GM06990 (cell line): ENCODE data around the gene GTPBP1.

Experiments
- DNase-seq: peaks from one replicate; pipeline ENCODE4 v3.0.0-alpha.2; 2011; ENCODE audit not compliant: insufficient read length; ENCODE audit errors: extremely low read depth
- H3K27me3 ChIP-seq: replicated peaks from 2 replicates; pipeline ENCODE4 v1.6.0; 2011; ENCODE audit warnings: low read length; ENCODE audit not compliant: control insufficient read depth, insufficient read depth
- H3K36me3 ChIP-seq: 2 replicates; pipeline ENCODE4 v1.5.1; 2011; ENCODE audit warnings: low read length; ENCODE audit not compliant: control insufficient read depth, insufficient read depth
- H3K4me3 ChIP-seq: replicated peaks from 2 replicates; pipeline ENCODE4 v1.5.1; 2011; ENCODE audit warnings: low read depth, mild to moderate bottlenecking, control low read depth, low read length
- TF ChIP-seq, protein P1 (sequence below): IDR thresholded peaks from 2 replicates; pipeline ENCODE4 v1.5.1; 2011; ENCODE audit warnings: low read length, control low read depth, mild to moderate bottlenecking, inconsistent platforms; ENCODE audit not compliant: insufficient read depth, poor library complexity, severe bottlenecking

Gene GTPBP1

DNA sequence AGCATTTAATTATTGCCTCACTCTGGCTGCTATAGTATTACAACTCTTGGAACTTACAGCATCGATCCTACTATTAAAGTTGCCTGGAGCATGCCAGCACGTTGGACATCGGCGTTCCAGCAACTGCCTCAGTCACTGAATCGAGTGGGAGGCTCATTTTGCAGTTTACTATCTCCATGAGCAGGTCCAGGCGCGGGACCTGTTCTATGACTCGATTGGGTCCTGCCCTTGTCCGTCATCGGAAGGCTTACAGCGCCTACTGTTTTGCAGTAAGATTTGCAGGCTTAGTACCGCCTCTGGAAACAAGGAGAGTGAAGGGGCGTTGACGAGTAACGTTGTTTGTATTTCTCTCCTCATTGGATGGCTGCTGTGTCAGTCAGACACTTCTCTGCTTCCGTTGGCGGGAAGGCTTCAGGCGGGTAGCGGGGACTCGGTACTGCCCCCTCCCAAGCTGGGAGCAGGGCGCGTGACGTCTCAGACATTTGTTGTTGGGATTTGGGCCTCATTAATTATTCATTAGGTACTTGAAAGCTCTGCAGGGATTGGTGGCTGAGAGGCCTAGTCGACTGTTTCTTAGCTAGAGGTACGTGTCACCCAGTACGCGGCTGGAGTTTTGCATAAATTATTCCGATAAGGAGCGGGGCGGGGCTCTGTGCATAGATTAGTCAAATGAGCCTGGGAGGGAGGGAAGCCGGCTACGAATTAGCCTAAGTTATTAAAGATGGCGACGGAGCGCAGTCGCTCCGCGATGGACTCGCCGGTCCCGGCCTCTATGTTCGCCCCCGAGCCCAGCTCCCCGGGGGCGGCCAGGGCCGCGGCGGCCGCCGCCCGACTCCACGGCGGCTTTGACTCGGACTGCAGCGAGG, at the start of gene GTPBP1:
Gene GTPBP1, plus strand, starts transcription at position 710 of the 866 bp plus-strand sequence. Its CDS starts 12 bp downstream, at position 722.
- Histone ChIP-seq H3K4me3 (peak within 1 kb of the TSS; percentile 92), H3K27me3 (no peaks in the 10 kb centered on the region), H3K36me3 (peaks cover 5% of the 10 kb centered on the region; the same call in 1 of the 2 replicates)
- DNase-seq, result peak; percentile 95
- TF ChIP-seq, protein P1, sequence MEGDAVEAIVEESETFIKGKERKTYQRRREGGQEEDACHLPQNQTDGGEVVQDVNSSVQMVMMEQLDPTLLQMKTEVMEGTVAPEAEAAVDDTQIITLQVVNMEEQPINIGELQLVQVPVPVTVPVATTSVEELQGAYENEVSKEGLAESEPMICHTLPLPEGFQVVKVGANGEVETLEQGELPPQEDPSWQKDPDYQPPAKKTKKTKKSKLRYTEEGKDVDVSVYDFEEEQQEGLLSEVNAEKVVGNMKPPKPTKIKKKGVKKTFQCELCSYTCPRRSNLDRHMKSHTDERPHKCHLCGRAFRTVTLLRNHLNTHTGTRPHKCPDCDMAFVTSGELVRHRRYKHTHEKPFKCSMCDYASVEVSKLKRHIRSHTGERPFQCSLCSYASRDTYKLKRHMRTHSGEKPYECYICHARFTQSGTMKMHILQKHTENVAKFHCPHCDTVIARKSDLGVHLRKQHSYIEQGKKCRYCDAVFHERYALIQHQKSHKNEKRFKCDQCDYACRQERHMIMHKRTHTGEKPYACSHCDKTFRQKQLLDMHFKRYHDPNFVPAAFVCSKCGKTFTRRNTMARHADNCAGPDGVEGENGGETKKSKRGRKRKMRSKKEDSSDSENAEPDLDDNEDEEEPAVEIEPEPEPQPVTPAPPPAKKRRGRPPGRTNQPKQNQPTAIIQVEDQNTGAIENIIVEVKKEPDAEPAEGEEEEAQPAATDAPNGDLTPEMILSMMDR, result no peak

- Histone ChIP-seq H3K36me3 (peaks cover 2% of the 10 kb centered on the region), H3K27me3 (no peaks in the 10 kb centered on the region), H3K4me3 (peak within 1 kb of the TSS; percentile 79)
- TF ChIP-seq, protein P1, result no peak
- DNase-seq, result peak; percentile 88
Measured at GRCh38 chr22:38656256-38657044, 49.3 kb upstream of the GTPBP1 start, which contains the start of the genes CBY1 and FAM227A. TSS of gene CBY1 (plus strand) at chr22:38656638. CDS start at chr22:38668055, 11,417 bp downstream. TSS of gene FAM227A (minus strand) at chr22:38656392. CDS start at chr22:38650168, 6,224 bp downstream.

DNA sequence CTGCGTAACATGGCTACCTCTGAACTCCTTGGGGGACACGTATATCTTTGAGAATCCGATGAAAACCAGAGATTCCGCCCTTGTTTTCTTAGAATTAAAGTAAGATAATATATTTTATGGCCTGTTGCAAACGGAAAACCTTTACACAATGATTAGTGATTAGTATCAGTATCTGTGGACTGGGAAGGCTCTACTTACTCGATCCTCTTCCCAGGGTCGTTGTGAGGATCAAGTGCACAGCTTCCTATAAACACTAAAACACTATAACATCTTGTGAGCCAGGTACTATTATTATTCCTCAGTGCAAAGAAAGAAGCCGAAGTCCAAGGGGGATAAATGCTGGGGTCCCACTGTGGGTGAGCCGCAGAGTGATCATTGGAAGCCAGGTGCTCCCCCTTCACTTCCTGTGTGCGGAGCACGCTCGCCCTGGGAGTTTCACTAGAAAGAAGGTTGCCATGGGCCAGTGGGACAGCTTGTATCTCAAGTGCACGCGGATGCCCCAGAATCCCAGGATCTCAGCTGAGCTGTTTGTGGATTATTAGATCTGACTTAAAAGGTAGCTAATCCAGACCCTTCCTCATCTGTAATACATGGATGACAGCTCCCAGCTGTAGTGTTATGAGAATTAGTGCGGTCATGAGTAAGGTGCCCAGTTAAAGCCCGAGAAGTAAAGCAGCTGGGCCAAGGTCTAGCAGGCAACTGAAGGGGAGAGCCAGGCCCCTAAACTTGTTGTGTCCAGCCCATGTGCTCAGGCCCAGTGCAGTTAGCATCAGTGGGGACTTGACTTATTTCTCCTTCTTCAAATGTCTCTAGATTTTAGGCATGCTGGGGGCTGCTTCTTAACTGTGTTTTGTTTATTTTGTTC, 48.5 kb upstream of the GTPBP1 start:
- H3K27me3 ChIP-seq, result no peaks in the 10 kb centered on the region
- peak overlapping the region; percentile 79 for H3K4me3 ChIP-seq
- H3K36me3 ChIP-seq, result peaks cover 2% of the 10 kb centered on the region
- DNase-seq, result peak; percentile 29
- TF ChIP-seq, protein P1, result no peak

GRCh38 chr22:38674888-38675287, 30.9 kb upstream of the GTPBP1 start:
- TF ChIP-seq, protein P1, result no peak
- no peak for DNase-seq
- no peaks in the 10 kb centered on the region for H3K27me3 ChIP-seq
- peaks cover 9% of the 10 kb centered on the region for H3K36me3 ChIP-seq
- H3K4me3 ChIP-seq, result no peak overlapping the region

GRCh38 chr22:38675833-38676232, 29.9 kb upstream of the GTPBP1 start:
- TF ChIP-seq, protein P1, result no peak
- no peak for DNase-seq
- H3K4me3 ChIP-seq, result no peak overlapping the region
- no peaks in the 10 kb centered on the region for H3K27me3 ChIP-seq
- H3K36me3 ChIP-seq, result peaks cover 9% of the 10 kb centered on the region
